ENCODE data around the gene TPPP3.

The TPPP3 gene

DNA sequence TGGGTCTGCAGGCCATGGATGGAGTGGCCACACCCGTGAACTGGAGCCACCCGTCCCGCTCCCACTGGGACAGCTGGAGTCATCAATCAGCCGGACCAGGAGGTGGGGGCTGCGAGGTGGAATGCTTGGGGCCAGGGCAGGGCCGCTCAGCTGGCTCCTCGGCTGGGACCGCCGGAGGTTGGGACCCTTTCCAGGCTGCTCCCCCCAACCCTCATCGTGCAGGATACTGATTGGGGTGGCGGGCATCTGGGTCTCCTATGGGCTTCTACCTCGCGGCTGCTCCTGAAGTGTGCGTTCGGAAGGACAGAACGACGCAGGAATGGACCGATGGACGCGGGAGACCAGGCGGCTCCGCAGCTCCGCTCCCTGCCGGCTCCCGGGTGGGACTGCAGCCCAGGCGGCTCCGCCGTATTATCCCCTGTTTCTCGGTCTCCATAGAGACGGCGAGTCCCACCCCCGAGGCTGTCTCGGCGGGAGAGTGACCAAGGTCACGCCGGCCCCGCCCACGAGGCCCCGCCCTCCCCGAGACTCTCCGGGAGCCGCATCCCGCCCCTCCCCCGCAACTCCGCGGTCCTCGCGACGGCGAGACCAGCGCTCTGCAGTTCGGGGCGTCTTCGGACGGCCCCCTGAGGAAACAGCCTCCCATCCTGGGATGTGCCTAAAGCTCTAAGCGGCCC is at the start of gene TPPP3:
Gene TPPP3 (minus strand): TSS at position 388 of the 677 bp plus-strand sequence. CDS start 2,387 bp downstream, outside the sequence.
- DNase-seq: peak; percentile 42

GRCh38 chr16:67442581-67443255 is 49.4 kb upstream of the TPPP3 start:
- DNase-seq: no peak

DNA sequence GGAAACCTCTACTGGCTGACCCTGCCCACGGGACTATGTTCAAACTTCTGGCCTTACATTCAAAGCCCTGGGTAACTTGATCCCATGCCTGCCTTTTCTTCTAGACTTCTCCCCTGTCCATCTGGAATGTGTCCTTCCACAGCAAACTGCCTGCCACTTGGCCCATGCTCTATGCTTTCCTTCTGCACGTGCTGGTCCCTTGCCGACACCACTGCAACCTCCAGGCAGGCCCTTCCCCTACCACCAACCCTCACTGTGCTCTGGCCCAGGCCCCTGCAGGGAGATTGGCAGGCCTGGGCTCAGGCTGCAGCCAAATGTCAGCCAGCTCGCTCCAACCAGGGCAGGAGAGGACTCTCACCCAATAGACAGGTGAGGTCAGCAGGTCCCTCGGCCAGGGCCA is 48.6 kb upstream of the TPPP3 start:
- no peak for DNase-seq

- no peak for DNase-seq
Observed at GRCh38 chr16:67441271-67441753, 48.0 kb upstream of the TPPP3 start.

DNA sequence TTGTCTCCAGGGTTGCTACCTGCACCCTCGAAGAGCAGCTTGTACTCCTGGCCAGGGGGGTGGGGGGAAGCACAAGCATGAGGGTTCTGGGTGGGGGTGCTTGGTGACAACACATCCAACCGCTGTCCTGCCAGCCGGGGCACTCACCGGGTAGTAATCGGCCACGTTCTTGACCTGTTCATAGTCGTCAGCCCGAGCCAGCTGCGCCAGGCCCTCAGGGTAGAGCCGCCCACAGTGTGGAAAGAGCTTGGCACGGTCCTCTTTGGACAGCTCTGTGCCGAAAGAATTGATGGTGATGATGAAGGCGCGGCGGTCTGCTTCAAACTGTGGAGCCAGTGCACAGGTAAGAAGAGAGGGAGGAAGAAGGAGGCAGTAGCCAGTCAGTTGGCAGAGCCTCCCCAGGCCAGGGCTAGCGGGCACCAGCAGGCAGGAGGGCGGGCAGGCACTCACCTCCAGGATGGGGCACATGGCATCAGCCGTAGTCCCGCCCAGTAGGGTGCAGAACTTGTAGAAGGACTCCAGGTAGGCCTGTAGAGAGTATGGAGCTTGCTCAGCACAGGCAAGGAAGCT is 45.6 kb upstream of the TPPP3 start:
- DNase-seq: no peak

DNA sequence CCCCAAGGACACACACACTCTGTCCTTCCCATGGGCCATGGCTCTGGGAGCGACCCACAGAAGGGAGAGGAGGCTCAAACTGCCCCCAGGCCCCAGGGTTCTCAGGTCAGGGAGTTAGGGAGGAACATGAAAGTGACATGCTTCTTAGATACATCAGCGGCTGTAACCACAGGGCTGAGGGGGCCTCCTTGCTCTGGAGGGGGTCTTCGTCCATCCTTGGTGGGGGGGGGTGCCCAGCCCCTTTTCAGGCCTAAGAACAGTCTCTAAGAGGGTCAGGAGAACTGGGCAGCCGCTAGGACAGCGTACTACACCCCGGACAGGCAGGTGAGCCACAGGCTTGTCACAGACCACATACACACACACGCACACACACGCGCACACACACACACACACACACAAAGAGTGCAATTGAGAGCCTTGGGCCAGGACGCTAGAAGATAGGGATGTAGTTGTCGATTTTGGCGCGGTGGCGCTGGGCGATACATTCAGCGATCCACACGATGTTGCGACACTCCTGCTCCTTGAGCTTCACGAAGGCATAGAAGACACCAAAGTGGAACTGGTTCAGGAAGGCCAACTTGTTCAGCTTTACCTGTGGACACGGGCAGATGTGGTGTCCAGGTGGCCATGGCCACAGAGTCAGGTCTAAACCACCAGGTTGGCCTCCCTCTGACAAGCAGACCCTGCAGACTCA is 44.9 kb upstream of the TPPP3 start:
- no peak for DNase-seq

GRCh38 chr16:67437513-67437912 is 44.2 kb upstream of the TPPP3 start:
- DNase-seq: peak; percentile 46

DNA sequence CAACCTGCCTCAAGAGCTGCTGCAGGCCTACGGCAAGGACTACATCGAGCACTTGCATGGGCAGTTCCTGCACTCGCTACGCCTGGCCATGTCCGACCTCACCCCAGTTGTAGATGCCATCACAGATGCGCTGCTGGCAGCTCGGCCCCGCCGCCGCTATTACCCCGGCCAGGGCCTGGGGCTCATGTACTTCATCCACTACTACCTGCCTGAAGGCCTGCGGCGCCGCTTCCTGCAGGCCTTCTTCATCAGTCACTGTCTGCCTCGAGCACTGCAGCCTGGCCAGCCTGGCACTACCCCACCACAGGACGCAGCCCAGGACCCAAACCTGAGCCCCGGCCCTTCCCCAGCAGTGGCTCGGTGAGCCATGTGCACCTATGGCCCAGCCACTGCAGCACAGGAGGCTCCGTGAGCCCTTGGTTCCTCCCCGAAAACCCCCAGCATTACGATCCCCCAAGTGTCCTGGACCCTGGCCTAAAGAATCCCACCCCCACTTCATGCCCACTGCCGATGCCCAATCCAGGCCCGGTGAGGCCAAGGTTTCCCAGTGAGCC is 43.4 kb upstream of the TPPP3 start:
- no peak for DNase-seq

DNA sequence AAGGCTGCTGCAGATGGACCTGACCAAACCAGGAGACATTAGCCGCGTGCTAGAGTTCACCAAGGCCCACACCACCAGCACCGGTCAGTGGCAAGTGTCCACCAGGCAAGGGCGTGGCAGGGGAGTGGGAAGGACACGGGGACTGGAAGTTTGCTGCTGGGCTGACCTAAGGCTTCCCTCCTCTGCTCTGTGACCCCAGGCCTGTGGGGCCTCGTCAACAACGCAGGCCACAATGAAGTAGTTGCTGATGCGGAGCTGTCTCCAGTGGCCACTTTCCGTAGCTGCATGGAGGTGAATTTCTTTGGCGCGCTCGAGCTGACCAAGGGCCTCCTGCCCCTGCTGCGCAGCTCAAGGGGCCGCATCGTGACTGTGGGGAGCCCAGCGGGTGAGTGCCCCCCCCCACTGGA is 42.5 kb upstream of the TPPP3 start:
- no peak for DNase-seq

DNA sequence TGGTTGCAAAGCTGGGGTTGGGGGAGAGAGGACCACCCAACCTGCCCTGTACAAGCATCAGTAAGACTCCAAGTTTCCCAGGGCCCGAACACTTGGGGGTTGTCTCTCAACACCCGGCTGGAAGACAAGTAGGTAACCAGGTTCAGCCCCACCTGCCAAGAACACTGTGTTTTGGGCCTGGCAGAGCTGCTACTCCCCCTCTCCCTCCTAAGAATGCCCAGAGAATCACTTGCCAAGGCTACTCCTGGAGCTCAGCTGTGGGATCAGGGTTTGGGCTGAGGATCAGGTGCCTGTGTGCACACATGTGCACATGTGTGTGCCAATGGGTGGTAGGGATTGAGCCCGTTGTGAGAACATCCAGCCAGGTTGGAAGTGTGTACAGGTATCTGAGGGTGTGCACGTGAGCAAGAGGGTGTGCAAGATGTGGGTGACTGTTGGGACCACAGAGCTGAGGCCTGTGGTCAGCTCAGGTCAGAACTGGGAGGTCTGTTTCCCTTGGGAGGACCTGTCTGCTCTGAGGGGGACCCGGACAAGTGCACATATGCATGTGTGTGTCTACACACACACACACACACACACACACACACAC is 39.9 kb upstream of the TPPP3 start:
- no peak for DNase-seq

- DNase-seq: no peak
Observed at GRCh38 chr16:67432506-67432890, 39.2 kb upstream of the TPPP3 start.

DNA sequence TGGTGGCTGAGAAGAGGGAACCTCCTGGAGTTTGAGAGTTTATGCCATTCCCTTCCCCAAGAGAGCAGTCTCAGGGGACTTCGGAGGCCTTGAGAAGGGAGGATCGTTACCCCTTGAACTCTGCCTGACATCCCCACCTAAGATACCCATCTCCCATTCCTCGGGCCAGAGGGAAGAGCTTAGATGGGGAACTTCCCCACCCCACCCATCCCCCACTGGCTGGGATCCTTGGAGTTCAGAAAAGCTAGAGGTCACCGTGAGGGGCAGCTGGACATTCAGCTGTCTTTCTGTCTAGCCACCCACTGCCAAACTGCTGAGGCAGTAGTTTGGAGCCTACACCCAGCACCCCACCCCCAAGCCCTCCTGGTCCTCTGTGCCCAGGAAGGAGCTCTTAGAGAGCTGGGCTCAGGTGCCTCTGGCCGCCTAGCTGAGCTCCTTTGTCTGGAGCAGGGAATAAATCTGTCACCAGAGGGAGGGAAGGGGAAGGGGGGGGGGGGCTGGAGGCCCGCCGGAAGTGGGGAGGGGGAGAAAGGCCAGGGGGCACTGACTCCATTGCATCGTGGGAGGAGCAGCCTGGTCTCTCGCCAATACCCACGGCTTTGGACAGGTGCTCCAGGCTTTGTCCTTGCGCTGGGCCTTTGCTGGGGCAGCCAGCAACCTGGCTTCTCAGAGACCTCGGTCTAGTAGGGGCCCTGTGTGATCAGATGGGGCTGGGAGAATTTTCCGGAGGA is 38.6 kb upstream of the TPPP3 start:
- DNase-seq: no peak

DNA sequence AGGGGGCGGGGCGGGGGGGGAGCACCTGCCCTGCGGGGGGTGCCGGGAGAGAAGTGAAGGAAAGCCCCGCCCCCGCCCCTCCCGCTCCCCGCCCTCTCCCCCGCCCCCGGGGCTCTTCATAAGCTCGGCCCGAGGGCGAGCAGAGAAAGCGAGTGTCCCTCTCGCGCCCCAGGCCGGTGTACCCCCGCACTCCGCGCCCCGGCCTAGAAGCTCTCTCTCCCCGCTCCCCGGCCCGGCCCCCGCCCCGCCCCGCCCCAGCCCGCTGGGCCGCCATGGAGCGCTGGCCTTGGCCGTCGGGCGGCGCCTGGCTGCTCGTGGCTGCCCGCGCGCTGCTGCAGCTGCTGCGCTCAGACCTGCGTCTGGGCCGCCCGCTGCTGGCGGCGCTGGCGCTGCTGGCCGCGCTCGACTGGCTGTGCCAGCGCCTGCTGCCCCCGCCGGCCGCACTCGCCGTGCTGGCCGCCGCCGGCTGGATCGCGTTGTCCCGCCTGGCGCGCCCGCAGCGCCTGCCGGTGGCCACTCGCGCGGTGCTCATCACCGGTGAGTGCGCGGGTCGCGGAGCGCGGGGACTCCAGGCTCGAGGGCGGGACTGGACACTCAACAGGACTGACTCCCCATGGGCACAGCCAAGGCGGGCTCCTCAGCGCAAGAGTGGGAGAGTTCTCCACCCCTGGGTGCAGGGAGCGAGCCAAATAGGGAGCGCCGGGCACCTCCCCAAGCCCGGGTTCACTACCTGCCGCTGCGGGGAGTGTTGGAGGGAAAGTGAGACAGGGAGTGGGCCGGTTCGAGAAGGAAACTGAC is 37.9 kb upstream of the TPPP3 start, which contains the start of gene HSD11B2:
Gene HSD11B2 (plus strand): TSS at position 145 of the 798 bp plus-strand sequence. CDS start 128 bp downstream, at position 273.
- DNase-seq: no peak

DNA sequence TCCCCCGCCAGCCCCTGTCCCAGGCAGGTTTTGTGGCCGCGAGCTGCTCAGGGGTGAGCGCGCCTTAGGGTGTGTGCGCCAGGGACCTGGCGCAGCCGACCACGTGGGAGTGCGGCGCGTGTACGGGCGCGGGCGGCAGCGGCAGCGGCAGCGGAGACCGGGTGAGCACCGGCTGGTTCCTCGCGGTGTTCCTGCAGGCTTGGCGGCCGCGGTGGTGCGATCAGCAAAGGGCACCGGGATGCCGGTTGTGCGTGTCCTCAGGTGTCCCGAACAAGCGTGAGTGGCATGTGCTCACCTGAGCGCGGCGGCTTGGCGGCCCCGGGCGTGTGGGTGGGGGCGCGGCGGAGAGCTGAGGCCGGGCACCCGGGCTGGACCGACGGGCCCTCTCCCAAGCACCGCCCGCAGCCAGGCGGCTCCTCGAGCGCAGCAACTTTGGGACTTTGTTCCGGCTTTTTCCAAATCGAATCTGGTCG is 37.2 kb upstream of the TPPP3 start:
- no peak for DNase-seq

GRCh38 chr16:67429799-67430503 is 36.7 kb upstream of the TPPP3 start:
- no peak for DNase-seq

- no peak for DNase-seq
Observed at GRCh38 chr16:67429053-67429798, 35.9 kb upstream of the TPPP3 start.

DNA sequence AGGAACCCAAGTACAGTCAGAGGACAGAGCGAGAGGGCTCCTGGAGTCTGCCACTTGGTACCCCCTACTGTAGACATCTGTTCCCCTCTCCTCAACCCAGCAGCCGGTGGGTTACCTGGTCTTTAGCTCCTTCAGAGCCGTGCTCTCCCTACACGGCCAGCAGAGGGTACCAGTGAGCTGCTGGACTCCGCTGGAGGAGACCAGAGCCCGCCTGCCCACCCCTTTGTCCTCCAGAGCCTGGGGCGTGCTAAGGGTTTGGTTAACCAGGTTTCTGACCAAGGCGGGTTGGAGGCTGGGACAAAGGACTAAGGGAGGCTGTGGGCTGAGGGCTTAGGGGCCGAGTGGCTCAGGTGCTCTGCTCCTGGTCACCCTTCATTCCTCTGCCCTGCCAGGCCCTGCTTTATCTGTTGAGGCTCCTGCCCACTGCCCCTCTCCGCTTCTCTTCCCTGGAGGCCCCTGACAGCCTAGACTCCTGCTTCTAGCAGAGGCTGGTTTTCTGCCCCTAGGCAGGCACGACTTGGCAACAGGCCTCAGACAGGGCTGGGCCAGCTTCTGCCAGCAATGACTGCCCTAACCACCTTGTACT is 34.9 kb upstream of the TPPP3 start:
- peak; percentile 65 for DNase-seq

- DNase-seq: no peak
Observed at GRCh38 chr16:67426950-67427349, 33.7 kb upstream of the TPPP3 start.

- DNase-seq: no peak
Observed at GRCh38 chr16:67426022-67426421, 32.7 kb upstream of the TPPP3 start.

All from activated CD4-positive, alpha-beta T cell treated with anti-CD3 and anti-CD28 coated beads, Interleukin-2, amount 50 U/mL, for 16 hours (primary cell).